ENCODE data around the gene CD164L2. TPM values are rescaled to one million over a fixed set of nuclear protein-coding genes. Genes with fewer than 3 reads are reported as not detected.
A peak's percentile ranks its signal among the peaks of the same experiment; 100 is the strongest.

Gene CD164L2
- total RNA-seq, 2 experiments from 2014 or later = not detected

DNA sequence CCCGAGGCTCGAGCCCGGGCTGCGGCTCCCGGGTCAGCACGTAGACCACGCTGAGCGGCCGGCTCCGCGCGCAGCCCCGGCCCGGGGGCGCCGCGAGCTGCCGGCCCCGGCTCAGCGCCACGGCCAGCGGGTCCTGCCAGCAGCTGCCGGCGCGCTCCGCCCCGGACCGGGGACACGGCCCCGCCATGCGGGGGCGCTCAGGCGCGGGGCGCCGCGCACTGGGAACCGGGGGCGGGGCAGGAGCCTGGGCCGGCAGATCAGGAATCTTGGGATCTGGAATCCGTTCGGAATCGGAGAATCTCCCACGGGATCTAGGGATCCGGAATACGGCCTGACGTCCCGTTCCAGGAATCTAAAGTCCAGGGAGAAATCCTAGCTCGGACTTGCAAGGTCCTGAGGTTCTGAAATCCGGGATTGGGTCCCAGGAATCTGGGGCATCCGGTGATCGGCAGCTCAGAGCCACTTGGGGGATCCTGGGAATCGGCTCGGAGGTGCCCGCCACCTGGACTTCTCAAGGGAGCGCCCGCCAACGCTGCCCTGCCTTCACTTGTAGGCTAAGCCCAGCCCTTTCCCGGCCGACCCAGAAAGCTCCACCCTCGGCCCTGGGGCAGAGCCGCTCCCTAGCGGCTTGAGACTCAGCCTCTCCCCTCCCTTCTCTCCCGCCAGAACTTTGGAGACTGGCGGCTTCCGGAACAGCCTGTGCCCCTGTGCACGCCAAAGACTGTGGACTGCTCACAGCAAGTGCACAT is 16.5 kb downstream of the CD164L2 start, which contains the start of gene MAP3K6:
Gene MAP3K6, minus strand, starts transcription at position 551 of the 749 bp plus-strand sequence. Its CDS starts 364 bp downstream, at position 187.
- POLR2A ChIA-PET = interaction anchor here (0.5 to 2.5 kb wide), 4 partner anchors 10 to 104 kb away, joined by 4 to 11 read pairs (median 5); partner anchors contain the start of gene SYTL1
- intact Hi-C loops (cut with micrococcal nuclease) = no loop called here
- CTCF ChIA-PET = interaction anchor here (0.7 to 2.5 kb wide), 24 partner anchors 8 to 321 kb away, joined by 3 to 53 read pairs (median 4); partner anchors contain the start of genes AHDC1, CD164L2, FCN3 and SYTL1
- Mint-ChIP-seq H3K27me3 (no peaks in the 10 kb centered on the region), H3K9me3 (no peaks in the 10 kb centered on the region), H3K4me3 (peak within 1 kb of the TSS; percentile 85), H3K4me1 (ENCODE audit: low read depth) (peaks cover 18% of the 10 kb centered on the region), H3K36me3 (no peaks in the 10 kb centered on the region), H3K27ac (peak within 1 kb of the TSS; percentile 66)
- peak; percentile 77 for DNase-seq

GRCh38 chr1:27366113-27366410 is 17.1 kb downstream of the CD164L2 start:
- Mint-ChIP-seq H3K36me3 (no peaks in the 10 kb centered on the region), H3K27ac (peak overlapping the region; percentile 66), H3K27me3 (no peaks in the 10 kb centered on the region), H3K9me3 (no peaks in the 10 kb centered on the region), H3K4me3 (peak overlapping the region; percentile 85), H3K4me1 (ENCODE audit: low read depth) (peaks cover 18% of the 10 kb centered on the region)
- peak; percentile 88 for DNase-seq
- POLR2A ChIA-PET = interaction anchor here (0.8 to 2.5 kb wide), 5 partner anchors 9 to 43 kb away, joined by 3 to 11 read pairs (median 5); partner anchors contain the start of gene SYTL1
- intact Hi-C loops (cut with micrococcal nuclease) = no loop called here
- CTCF ChIA-PET = interaction anchor here (1.0 to 2.5 kb wide), 19 partner anchors 9 to 320 kb away, joined by 3 to 53 read pairs (median 7); partner anchors contain the start of genes AHDC1, CD164L2, FCN3 and SYTL1

DNA sequence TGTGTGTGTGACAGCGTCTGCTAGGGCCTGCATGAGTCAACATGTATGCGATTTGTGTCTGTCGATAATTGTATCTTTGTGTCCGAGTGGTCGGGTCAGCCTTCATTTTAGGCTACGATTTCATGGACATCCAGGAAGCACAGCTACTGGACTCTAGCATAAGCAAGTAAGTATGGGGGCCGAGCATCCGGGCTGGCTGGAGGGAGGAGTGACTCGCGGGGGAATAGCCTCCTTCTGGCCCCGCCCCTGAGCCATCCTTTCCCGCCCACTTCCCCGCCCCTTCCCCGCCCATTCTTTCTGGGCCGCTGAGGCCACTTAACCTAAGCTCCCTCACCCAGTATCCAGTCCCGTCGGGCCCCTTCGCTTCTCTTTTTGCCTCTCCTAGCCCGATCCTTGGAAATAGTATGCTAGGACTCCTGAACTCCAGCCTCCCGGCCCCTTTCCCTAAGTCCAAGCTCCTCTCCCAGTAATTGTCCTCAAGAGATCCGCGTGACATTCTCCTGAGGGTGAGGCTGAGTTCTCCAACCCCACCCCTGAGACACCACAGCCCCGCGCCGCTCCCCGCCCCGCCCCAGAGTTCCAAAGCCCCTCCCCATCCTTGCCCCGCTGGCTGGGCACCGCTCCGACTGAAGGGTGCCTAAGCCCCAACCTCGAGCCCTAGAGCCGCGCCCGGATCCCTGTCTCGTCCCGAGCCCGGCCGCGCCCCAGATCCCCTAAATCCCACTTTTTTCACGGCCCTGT is 17.6 kb downstream of the CD164L2 start:
- POLR2A ChIA-PET = interaction anchor here (0.7 to 2.5 kb wide), 6 partner anchors 9 to 43 kb away, joined by 3 to 11 read pairs (median 4); partner anchors contain the start of gene SYTL1
- intact Hi-C loops (cut with micrococcal nuclease) = loop anchor here (1.0 to 2.0 kb wide), 2 partner anchors 23 to 27 kb away; partner anchors contain the start of genes GPR3 and SYTL1
- H3K4me3 Mint-ChIP-seq = peak overlapping the region; percentile 85
- peaks cover 18% of the 10 kb centered on the region for H3K4me1 Mint-ChIP-seq (ENCODE audit: low read depth)
- peak overlapping the region; percentile 66 for H3K27ac Mint-ChIP-seq
- CTCF ChIA-PET = interaction anchor here (0.8 to 2.5 kb wide), 19 partner anchors 8 to 320 kb away, joined by 3 to 53 read pairs (median 7); partner anchors contain the start of genes CD164L2, FCN3 and SYTL1
- DNase-seq = peak; percentile 92
- H3K36me3 Mint-ChIP-seq = no peaks in the 10 kb centered on the region
- H3K9me3 Mint-ChIP-seq = no peaks in the 10 kb centered on the region
- H3K27me3 Mint-ChIP-seq = no peaks in the 10 kb centered on the region

GRCh38 chr1:27364696-27365371 is 18.3 kb downstream of the CD164L2 start:
- intact Hi-C loops (cut with micrococcal nuclease) = loop anchor here (1.0 to 2.0 kb wide), 2 partner anchors 22 to 27 kb away; partner anchors contain the start of genes GPR3 and SYTL1
- Mint-ChIP-seq H3K4me3 (peak overlapping the region; percentile 85), H3K4me1 (ENCODE audit: low read depth) (peaks cover 21% of the 10 kb centered on the region), H3K27me3 (no peaks in the 10 kb centered on the region), H3K36me3 (no peaks in the 10 kb centered on the region), H3K27ac (no peak overlapping the region), H3K9me3 (no peaks in the 10 kb centered on the region)
- no peak for DNase-seq
- ChIA-PET POLR2A (interaction anchor here (0.7 to 2.5 kb wide), 4 partner anchors 8 to 42 kb away, joined by 3 to 11 read pairs (median 4); no protein-coding TSS in a partner anchor), CTCF (interaction anchor here (0.8 to 2.5 kb wide), 13 partner anchors 8 to 298 kb away, joined by 3 to 53 read pairs (median 9); partner anchors contain the start of genes CD164L2, FCN3 and SYTL1)

- Mint-ChIP-seq H3K27ac (no peak overlapping the region), H3K4me1 (ENCODE audit: low read depth) (peaks cover 27% of the 10 kb centered on the region), H3K27me3 (no peaks in the 10 kb centered on the region), H3K9me3 (no peaks in the 10 kb centered on the region), H3K4me3 (no peak overlapping the region), H3K36me3 (no peaks in the 10 kb centered on the region)
- DNase-seq = no peak
- intact Hi-C loops (cut with micrococcal nuclease) = loop anchor here (2.0 kb wide), 1 partner anchor 21 kb away; the partner anchor contains the start of gene SYTL1
- CTCF ChIA-PET = interaction anchor here (2.3 kb wide), 1 partner anchor 31 kb away, joined by 14 read pairs; no protein-coding TSS in a partner anchor
- POLR2A ChIA-PET = no interaction called here
These were observed 19.1 kb downstream of the CD164L2 start for GRCh38 chr1:27363766-27364695.

- ChIA-PET CTCF (interaction anchor here (1.4 to 6.8 kb wide), 4 partner anchors 20 to 245 kb away, joined by 5 to 41 read pairs (median 6); partner anchors contain the start of genes AHDC1 and SYTL1), POLR2A (interaction anchor here (0.6 kb wide), 1 partner anchor 596 kb away, joined by 3 read pairs; no protein-coding TSS in a partner anchor)
- Mint-ChIP-seq H3K27ac (no peak overlapping the region), H3K4me1 (ENCODE audit: low read depth) (peaks cover 37% of the 10 kb centered on the region), H3K36me3 (no peaks in the 10 kb centered on the region), H3K9me3 (no peaks in the 10 kb centered on the region), H3K27me3 (no peaks in the 10 kb centered on the region), H3K4me3 (no peak overlapping the region)
- no peak for DNase-seq
- intact Hi-C loops (cut with micrococcal nuclease) = no loop called here
These were observed 21.6 kb downstream of the CD164L2 start for GRCh38 chr1:27361553-27361952.

GRCh38 chr1:27361044-27361402 is 22.1 kb downstream of the CD164L2 start:
- Mint-ChIP-seq H3K4me3 (no peak overlapping the region), H3K9me3 (no peaks in the 10 kb centered on the region), H3K27me3 (no peaks in the 10 kb centered on the region), H3K36me3 (no peaks in the 10 kb centered on the region), H3K27ac (no peak overlapping the region), H3K4me1 (ENCODE audit: low read depth) (peaks cover 42% of the 10 kb centered on the region)
- intact Hi-C loops (cut with micrococcal nuclease) = no loop called here
- POLR2A ChIA-PET = interaction anchor here (0.6 kb wide), 1 partner anchor 595 kb away, joined by 3 read pairs; no protein-coding TSS in a partner anchor
- CTCF ChIA-PET = interaction anchor here (1.7 to 6.8 kb wide), 2 partner anchors 34 to 245 kb away, joined by 5 to 41 read pairs; partner anchors contain the start of gene AHDC1
- no peak for DNase-seq

GRCh38 chr1:27360159-27361043 is 22.7 kb downstream of the CD164L2 start:
- DNase-seq = peak; percentile 50
- Mint-ChIP-seq H3K36me3 (no peaks in the 10 kb centered on the region), H3K27me3 (no peaks in the 10 kb centered on the region), H3K4me1 (ENCODE audit: low read depth) (peaks cover 48% of the 10 kb centered on the region), H3K27ac (no peak overlapping the region), H3K9me3 (no peaks in the 10 kb centered on the region), H3K4me3 (peak overlapping the region; percentile 66)
- POLR2A ChIA-PET = no interaction called here
- CTCF ChIA-PET = interaction anchor here (4.2 to 7.1 kb wide), 4 partner anchors 18 to 246 kb away, joined by 31 to 80 read pairs (median 44); partner anchors contain the start of genes AHDC1 and SYTL1
- intact Hi-C loops (cut with micrococcal nuclease) = no loop called here

GRCh38 chr1:27359822-27360158 is 23.3 kb downstream of the CD164L2 start:
- Mint-ChIP-seq H3K4me3 (peak overlapping the region; percentile 66), H3K36me3 (no peaks in the 10 kb centered on the region), H3K27ac (no peak overlapping the region), H3K9me3 (no peaks in the 10 kb centered on the region), H3K27me3 (no peaks in the 10 kb centered on the region), H3K4me1 (ENCODE audit: low read depth) (peaks cover 44% of the 10 kb centered on the region)
- POLR2A ChIA-PET = no interaction called here
- DNase-seq = no peak
- CTCF ChIA-PET = interaction anchor here (4.2 to 7.1 kb wide), 4 partner anchors 17 to 246 kb away, joined by 31 to 80 read pairs (median 44); partner anchors contain the start of genes AHDC1 and SYTL1
- intact Hi-C loops (cut with micrococcal nuclease) = no loop called here

GRCh38 chr1:27358928-27359313 is 24.2 kb downstream of the CD164L2 start:
- ChIA-PET CTCF (interaction anchor here (0.6 to 7.1 kb wide), 13 partner anchors 7 to 304 kb away, joined by 3 to 80 read pairs (median 31); partner anchors contain the start of genes AHDC1, CD164L2, FCN3 and GPR3), POLR2A (no interaction called here)
- DNase-seq = no peak
- no peaks in the 10 kb centered on the region for H3K9me3 Mint-ChIP-seq
- H3K36me3 Mint-ChIP-seq = no peaks in the 10 kb centered on the region
- H3K27me3 Mint-ChIP-seq = no peaks in the 10 kb centered on the region
- intact Hi-C loops (cut with micrococcal nuclease) = no loop called here
- no peak overlapping the region for H3K27ac Mint-ChIP-seq
- H3K4me1 Mint-ChIP-seq (ENCODE audit: low read depth) = peaks cover 41% of the 10 kb centered on the region
- H3K4me3 Mint-ChIP-seq = peak overlapping the region; percentile 9
